Omental fat pad (tissue), 4 donors: Measurements from ENCODE around the gene MLPH. TPM values are rescaled to one million over a fixed set of nuclear protein-coding genes. Genes with fewer than 3 reads are reported as not detected.

Experiments used
- ATAC-seq: fragments of 150-250 bp; one replicate; pipeline ENCODE4 v1.9.1; 2016; ENCODE audit warnings: mild to moderate bottlenecking, moderate library complexity; ENCODE audit not compliant: low FRiP score
- DNase-seq: peaks from one replicate; pipeline ENCODE4 v3.0.0-alpha.2; 2019; ENCODE audit warnings: low spot score
- total RNA-seq, 4 donors: library from RNA; depleted of rRNA; stranded (reverse); fragments of >200 nt; gene quantifications; one replicate each; pipeline ENCODE4 v1.1.0, GENCODE V29; 2016
- TF ChIP-seq, protein P1 (sequence below), 3 donors: fragments of 450-650 bp; IDR thresholded peaks; one replicate each; pipeline ENCODE4 v1.5.1; 2016 to 2017; ENCODE audit warnings: antibody characterized with exemption in 3 of 3, mild to moderate bottlenecking in 3 of 3, moderate library complexity in 2 of 3

The MLPH gene
- total RNA-seq, 4 donors from 2014 or later, result 3.8 to 23.6 (median 6.4) TPM

- TF ChIP-seq, protein P1, sequence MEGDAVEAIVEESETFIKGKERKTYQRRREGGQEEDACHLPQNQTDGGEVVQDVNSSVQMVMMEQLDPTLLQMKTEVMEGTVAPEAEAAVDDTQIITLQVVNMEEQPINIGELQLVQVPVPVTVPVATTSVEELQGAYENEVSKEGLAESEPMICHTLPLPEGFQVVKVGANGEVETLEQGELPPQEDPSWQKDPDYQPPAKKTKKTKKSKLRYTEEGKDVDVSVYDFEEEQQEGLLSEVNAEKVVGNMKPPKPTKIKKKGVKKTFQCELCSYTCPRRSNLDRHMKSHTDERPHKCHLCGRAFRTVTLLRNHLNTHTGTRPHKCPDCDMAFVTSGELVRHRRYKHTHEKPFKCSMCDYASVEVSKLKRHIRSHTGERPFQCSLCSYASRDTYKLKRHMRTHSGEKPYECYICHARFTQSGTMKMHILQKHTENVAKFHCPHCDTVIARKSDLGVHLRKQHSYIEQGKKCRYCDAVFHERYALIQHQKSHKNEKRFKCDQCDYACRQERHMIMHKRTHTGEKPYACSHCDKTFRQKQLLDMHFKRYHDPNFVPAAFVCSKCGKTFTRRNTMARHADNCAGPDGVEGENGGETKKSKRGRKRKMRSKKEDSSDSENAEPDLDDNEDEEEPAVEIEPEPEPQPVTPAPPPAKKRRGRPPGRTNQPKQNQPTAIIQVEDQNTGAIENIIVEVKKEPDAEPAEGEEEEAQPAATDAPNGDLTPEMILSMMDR (IDR thresholded peaks at IDR 0.05), result no peak
- DNase-seq (no peak), ATAC-seq (no peak)
Measured at GRCh38 chr2:237450583-237450982, 36.5 kb upstream of the MLPH start.

- DNase-seq, result no peak
- TF ChIP-seq, protein P1 (IDR thresholded peaks at IDR 0.05), result no peak
- no peak for ATAC-seq
Measured at GRCh38 chr2:237451643-237452469, 35.2 kb upstream of the MLPH start.

GRCh38 chr2:237452861-237453260, 34.2 kb upstream of the MLPH start:
- ATAC-seq (no peak), DNase-seq (no peak)
- TF ChIP-seq, protein P1 (IDR thresholded peaks at IDR 0.05), result no peak

GRCh38 chr2:237453671-237454070, 33.4 kb upstream of the MLPH start:
- TF ChIP-seq, protein P1 (IDR thresholded peaks at IDR 0.05), result no peak
- DNase-seq (no peak), ATAC-seq (no peak)

DNA sequence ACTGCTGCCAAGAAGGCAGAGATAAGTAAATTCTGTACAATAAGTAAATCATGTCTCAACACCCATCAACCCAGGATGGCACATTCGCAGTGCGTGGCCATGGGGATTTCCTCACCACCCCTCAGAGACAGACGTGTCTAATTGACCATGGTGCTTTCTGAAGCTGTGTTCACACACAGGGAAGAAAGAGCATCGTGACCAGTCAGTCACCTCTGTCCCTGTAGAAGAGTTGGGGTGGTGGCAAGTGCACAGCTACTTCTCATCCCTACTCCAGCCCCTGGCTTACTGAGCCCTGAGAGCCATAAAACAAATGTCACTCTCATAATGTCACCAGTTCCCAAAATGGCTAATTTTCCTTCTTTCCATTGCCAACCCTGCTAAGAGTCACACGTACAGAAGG, 31.3 kb upstream of the MLPH start:
- TF ChIP-seq, protein P1 (IDR thresholded peaks at IDR 0.05), result no peak
- DNase-seq, result no peak
- no peak for ATAC-seq

DNA sequence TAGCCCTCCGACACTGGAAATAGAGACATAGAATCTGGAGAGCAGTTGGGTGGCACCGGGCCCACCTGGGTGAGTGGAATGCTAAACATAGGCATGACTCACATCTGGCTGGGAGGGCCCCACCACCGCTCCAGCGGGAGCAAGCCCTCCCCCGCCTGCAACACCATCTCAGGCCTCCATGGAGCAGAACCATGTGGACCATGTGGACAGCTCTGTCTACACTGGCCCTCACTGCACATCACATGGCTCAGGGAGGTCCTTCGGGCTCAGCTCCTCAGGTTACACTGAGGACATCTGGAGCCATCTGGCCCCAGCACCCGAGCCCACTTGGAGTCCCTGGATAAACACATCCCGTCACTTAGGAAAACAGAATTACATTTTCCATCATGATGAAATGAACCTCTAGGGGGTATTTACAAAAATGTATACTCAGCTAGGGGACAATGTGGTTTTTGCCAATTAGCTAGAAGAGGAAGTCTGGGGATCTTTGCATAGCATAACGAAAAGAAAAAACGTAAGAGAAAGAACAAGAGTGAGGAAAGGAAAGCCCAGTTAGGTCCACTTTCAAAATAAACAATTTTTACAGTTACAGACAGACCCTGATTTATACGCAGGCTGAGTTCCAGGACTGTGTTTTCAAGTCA, 30.7 kb upstream of the MLPH start:
- DNase-seq (no peak), ATAC-seq (no peak)
- TF ChIP-seq, protein P1 (IDR thresholded peaks at IDR 0.05), result no peak
